IPS-18a (cell line): ENCODE measurements around the gene CCDC116.
"Not testable (repeated sequence)": the region's sequence is repeated elsewhere in the genome, so short reads cannot be mapped to it uniquely, and the experiment has no call there.

ENCODE experiments used
- H3K27ac ChIP-seq: one replicate; pipeline ENCODE4 v1.5.1; 2013; ENCODE audit warnings: low read length
- H3K27me3 ChIP-seq: one replicate; pipeline ENCODE4 v1.6.1; 2013; ENCODE audit warnings: mild to moderate bottlenecking, low read length; ENCODE audit not compliant: control insufficient read depth, insufficient read depth
- H3K36me3 ChIP-seq: one replicate; pipeline ENCODE4 v1.6.1; 2013; ENCODE audit warnings: low read depth, low read length; ENCODE audit not compliant: control insufficient read depth
- H3K4me1 ChIP-seq: one replicate; pipeline ENCODE4 v1.6.1; 2013; ENCODE audit warnings: low read depth, low read length; ENCODE audit not compliant: control insufficient read depth
- H3K4me3 ChIP-seq: one replicate; pipeline ENCODE4 v1.5.1; 2013; ENCODE audit warnings: low read length
- H3K9ac ChIP-seq: one replicate; pipeline ENCODE4 v1.6.1; 2013; ENCODE audit warnings: mild to moderate bottlenecking, low read length, moderate library complexity
- H3K9me3 ChIP-seq: one replicate; pipeline ENCODE4 v1.6.1; 2013; ENCODE audit warnings: low read depth, low read length; ENCODE audit not compliant: control insufficient read depth

CCDC116 gene

GRCh38 chr22:21596356-21597135 is 36.0 kb upstream of the CCDC116 start:
- not testable (repeated sequence) for H3K9ac ChIP-seq, H3K27me3 ChIP-seq, H3K9me3 ChIP-seq, H3K4me1 ChIP-seq, H3K27ac ChIP-seq, H3K4me3 ChIP-seq
- H3K36me3 ChIP-seq = peaks cover 30% of the 10 kb centered on the region

GRCh38 chr22:21598302-21598701 is 34.3 kb upstream of the CCDC116 start:
- Histone ChIP-seq H3K36me3 (peaks cover 22% of the 10 kb centered on the region), H3K9ac (no peak overlapping the region), H3K9me3 (no peaks in the 10 kb centered on the region)

GRCh38 chr22:21599053-21599893 is 33.3 kb upstream of the CCDC116 start:
- Histone ChIP-seq H3K4me3 (no peak overlapping the region), H3K9me3 (no peaks in the 10 kb centered on the region), H3K36me3 (peaks cover 13% of the 10 kb centered on the region), H3K27ac (no peak overlapping the region), H3K27me3 (no peaks in the 10 kb centered on the region), H3K4me1 (no peaks in the 10 kb centered on the region), H3K9ac (no peak overlapping the region)

More at GRCh38 chr22:21598302-21598701, 34.3 kb upstream of the CCDC116 start:
- Histone ChIP-seq H3K4me1 (no peaks in the 10 kb centered on the region), H3K27me3 (no peaks in the 10 kb centered on the region), H3K27ac (no peak overlapping the region), H3K4me3 (no peak overlapping the region)

GRCh38 chr22:21602579-21602978 is 30.0 kb upstream of the CCDC116 start:
- H3K27ac ChIP-seq = no peak overlapping the region
- no peaks in the 10 kb centered on the region for H3K4me1 ChIP-seq
- no peaks in the 10 kb centered on the region for H3K27me3 ChIP-seq
- H3K36me3 ChIP-seq = no peaks in the 10 kb centered on the region
- H3K9me3 ChIP-seq = no peaks in the 10 kb centered on the region
- H3K4me3 ChIP-seq = no peak overlapping the region
- no peak overlapping the region for H3K9ac ChIP-seq

GRCh38 chr22:21603973-21604372 is 28.6 kb upstream of the CCDC116 start:
- Histone ChIP-seq H3K27ac (no peak overlapping the region), H3K27me3 (no peaks in the 10 kb centered on the region), H3K4me1 (no peaks in the 10 kb centered on the region), H3K9ac (no peak overlapping the region), H3K4me3 (no peak overlapping the region), H3K36me3 (no peaks in the 10 kb centered on the region), H3K9me3 (no peaks in the 10 kb centered on the region)

- Histone ChIP-seq H3K36me3 (peaks cover 12% of the 10 kb centered on the region), H3K27ac (no peak overlapping the region), H3K9me3 (no peaks in the 10 kb centered on the region), H3K4me3 (no peak overlapping the region), H3K27me3 (no peaks in the 10 kb centered on the region), H3K9ac (no peak overlapping the region), H3K4me1 (no peaks in the 10 kb centered on the region)
Measured at GRCh38 chr22:21605887-21606564, 26.5 kb upstream of the CCDC116 start.

- Histone ChIP-seq H3K27ac (no peak overlapping the region), H3K4me3 (no peak overlapping the region), H3K36me3 (peaks cover 19% of the 10 kb centered on the region), H3K27me3 (no peaks in the 10 kb centered on the region), H3K9ac (no peak overlapping the region), H3K4me1 (no peaks in the 10 kb centered on the region), H3K9me3 (no peaks in the 10 kb centered on the region)
Measured at GRCh38 chr22:21606775-21607174, 25.8 kb upstream of the CCDC116 start.

GRCh38 chr22:21609556-21610157 is 22.9 kb upstream of the CCDC116 start:
- not testable (repeated sequence) for H3K4me3 ChIP-seq, H3K27me3 ChIP-seq, H3K9ac ChIP-seq, H3K9me3 ChIP-seq, H3K4me1 ChIP-seq, H3K27ac ChIP-seq
- H3K36me3 ChIP-seq = peaks cover 42% of the 10 kb centered on the region

- no peaks in the 10 kb centered on the region for H3K4me1 ChIP-seq
- H3K36me3 ChIP-seq = peaks cover 48% of the 10 kb centered on the region
- no peaks in the 10 kb centered on the region for H3K27me3 ChIP-seq
- H3K4me3 ChIP-seq = no peak overlapping the region
- H3K9ac ChIP-seq = no peak overlapping the region
- H3K27ac ChIP-seq = no peak overlapping the region
- H3K9me3 ChIP-seq = no peaks in the 10 kb centered on the region
Measured at GRCh38 chr22:21611210-21611977, 21.2 kb upstream of the CCDC116 start.

GRCh38 chr22:21612858-21613257 is 19.7 kb upstream of the CCDC116 start:
- H3K4me1 ChIP-seq = no peaks in the 10 kb centered on the region
- H3K9ac ChIP-seq = no peak overlapping the region
- H3K9me3 ChIP-seq = no peaks in the 10 kb centered on the region
- H3K4me3 ChIP-seq = no peak overlapping the region
- H3K36me3 ChIP-seq = peaks cover 48% of the 10 kb centered on the region
- H3K27ac ChIP-seq = no peak overlapping the region
- H3K27me3 ChIP-seq = no peaks in the 10 kb centered on the region
